ENCODE results near the gene BLM.

DNA sequence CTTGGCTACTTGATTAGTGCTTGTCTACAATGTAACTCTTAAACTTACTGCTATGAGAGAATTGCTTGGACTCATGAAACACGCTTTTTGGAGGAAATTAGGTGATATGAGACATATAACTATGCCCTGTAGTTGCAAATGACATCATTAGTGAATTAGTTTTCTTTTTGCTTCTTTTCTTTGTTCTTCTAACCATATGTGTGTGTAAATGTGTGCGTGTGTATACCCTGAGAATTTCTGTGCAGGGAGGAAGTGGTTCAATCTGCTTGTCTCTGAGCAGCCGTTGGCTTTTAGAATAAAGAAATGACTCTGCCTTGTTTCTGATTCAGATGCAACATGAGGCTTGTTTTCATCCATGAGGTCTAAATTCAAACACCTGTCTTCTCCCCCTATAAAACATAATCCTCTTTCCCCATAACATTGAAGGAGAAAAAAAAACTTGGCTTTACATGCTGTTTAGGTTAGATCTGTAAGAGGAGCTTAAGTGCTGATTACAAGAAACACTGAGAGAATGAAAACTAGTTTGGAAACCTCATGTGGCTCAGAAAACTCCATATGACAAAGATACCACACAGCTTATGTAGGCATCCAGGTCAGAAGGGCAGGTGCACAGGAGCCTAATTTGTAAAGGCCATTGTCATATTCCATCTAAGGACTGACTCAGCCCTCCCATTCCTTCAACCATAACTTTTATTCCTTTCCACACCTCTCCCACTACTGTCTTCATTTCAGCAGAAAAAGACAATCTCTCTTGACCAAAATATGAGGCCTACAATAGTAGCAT is 30.5 kb upstream of the BLM start:
- no peak for TF ChIP-seq PHF8 (conservative IDR thresholded peaks at IDR 0.05; ENCODE audit: low read depth, low read length)
- TF ChIP-seq, protein P1, sequence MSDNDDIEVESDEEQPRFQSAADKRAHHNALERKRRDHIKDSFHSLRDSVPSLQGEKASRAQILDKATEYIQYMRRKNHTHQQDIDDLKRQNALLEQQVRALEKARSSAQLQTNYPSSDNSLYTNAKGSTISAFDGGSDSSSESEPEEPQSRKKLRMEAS (IDR thresholded peaks at IDR 0.05), result no peak

Data from H1 (cell line).